GM19023 (cell line): Measurements from ENCODE around the gene CDHR2.

Experiments used
- ATAC-seq: cut with Tn5 transposase; IDR thresholded peaks from one replicate; pipeline ENCODE4 v1.9.1; 2021; ENCODE audit warnings: mild to moderate bottlenecking, moderate library complexity; ENCODE audit not compliant: unreplicated experiment

The CDHR2 gene, protein sequence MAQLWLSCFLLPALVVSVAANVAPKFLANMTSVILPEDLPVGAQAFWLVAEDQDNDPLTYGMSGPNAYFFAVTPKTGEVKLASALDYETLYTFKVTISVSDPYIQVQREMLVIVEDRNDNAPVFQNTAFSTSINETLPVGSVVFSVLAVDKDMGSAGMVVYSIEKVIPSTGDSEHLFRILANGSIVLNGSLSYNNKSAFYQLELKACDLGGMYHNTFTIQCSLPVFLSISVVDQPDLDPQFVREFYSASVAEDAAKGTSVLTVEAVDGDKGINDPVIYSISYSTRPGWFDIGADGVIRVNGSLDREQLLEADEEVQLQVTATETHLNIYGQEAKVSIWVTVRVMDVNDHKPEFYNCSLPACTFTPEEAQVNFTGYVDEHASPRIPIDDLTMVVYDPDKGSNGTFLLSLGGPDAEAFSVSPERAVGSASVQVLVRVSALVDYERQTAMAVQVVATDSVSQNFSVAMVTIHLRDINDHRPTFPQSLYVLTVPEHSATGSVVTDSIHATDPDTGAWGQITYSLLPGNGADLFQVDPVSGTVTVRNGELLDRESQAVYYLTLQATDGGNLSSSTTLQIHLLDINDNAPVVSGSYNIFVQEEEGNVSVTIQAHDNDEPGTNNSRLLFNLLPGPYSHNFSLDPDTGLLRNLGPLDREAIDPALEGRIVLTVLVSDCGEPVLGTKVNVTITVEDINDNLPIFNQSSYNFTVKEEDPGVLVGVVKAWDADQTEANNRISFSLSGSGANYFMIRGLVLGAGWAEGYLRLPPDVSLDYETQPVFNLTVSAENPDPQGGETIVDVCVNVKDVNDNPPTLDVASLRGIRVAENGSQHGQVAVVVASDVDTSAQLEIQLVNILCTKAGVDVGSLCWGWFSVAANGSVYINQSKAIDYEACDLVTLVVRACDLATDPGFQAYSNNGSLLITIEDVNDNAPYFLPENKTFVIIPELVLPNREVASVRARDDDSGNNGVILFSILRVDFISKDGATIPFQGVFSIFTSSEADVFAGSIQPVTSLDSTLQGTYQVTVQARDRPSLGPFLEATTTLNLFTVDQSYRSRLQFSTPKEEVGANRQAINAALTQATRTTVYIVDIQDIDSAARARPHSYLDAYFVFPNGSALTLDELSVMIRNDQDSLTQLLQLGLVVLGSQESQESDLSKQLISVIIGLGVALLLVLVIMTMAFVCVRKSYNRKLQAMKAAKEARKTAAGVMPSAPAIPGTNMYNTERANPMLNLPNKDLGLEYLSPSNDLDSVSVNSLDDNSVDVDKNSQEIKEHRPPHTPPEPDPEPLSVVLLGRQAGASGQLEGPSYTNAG (N-terminal part only)

DNA sequence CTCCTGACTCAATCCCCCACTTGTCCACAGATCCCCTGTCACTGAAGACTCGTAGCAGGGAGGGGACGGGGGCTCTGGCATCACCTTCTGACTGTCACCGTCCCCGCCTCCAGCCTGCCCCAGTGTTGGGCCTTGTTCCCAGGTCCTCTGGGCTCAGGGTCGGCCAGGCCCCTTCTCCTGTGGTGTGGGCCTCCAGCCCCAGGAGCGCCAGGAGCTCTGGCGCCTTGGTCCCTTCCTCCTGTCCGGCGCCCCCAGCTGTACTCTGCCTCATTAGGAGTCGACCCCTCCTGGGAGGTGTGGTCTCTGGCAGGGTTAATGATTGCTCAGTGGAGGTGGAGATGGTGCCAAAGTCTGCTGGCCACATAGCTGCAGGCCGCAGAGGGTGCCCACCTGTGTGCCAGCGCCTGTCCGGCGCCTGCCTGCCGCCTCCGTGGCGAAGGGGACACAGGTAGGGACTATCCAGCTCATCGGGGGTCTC is at the start of gene CDHR2:
Gene CDHR2 (plus strand): TSS at position 376 of the 478 bp plus-strand sequence. CDS start 16,011 bp downstream, outside the sequence.
- no peak for ATAC-seq

DNA sequence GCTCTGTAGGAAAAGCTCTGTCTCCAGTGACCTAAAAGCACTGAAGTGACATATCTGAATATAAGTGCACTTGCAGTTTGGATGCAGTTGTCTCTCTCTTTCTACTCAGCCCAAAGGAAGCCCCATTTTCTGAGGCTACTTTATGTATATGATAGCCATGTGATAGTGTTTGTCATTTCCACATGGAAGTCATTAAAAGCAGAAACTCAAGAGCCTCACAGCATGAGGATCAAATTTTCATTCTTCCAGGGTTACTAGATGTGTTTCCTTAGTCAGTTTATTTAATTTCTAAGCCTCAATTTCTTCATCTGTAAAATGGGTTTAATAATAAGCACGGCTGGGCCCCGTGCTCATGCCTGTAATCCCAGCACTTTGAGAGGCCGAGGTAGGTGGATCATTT is 48.6 kb upstream of the CDHR2 start:
- no peak for ATAC-seq

DNA sequence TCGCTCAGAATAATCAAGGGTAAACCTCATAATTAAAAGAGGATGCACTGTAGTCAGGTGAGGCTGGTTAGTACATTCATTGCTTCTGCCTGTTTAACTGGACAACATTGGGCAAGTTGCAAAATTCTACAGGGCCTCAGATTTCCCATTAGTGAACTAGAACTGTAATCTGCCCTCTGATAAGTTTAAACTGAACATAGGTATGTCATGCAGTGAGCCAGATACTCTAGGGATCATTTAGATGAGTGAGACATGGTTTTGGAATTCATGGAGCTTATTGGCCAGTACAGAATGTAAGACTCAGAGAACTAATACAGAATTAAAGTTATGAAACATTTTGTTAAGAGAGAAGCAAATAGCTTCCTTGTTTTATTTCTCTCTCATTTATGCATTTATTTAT is 47.8 kb upstream of the CDHR2 start:
- ATAC-seq: no peak

DNA sequence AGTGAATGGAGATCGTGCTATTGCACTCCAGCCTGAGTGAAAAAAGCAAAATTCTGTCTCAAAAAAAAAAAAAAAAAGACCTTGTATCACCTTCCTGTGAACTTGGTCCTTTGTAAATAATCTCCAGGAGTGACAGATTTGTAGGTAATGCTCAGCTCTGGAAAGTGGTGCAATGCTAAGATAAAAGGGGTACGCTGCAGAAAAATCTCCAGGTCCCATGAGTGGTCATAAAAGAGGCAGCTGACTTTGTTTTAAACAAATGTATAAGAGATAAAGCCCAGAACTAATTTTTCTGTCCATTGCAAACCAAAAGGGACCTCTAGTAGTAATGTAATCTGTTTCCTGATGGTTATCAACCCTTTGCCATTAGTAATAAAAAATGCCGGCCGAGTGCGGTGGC is 45.6 kb upstream of the CDHR2 start:
- no peak for ATAC-seq

DNA sequence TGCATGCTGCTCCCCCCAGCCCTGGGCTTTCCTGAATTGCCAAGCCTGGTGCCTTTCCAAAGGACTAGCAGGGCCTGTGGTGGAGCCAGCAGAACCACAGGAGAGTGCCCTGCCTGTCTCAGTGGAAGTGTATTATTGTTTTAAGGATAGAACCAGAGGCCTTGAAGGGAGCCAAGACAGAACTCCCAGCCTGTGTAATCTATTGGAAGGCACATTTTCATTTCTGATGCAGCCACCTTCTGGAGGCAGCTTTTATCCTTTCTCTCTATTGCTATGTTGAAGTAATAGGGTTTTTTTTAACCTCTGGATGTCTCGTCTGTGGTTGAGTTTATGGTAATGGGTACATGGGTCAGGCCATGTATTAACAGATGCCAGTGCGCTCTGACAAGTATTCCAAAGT is 41.2 kb upstream of the CDHR2 start:
- no peak for ATAC-seq

DNA sequence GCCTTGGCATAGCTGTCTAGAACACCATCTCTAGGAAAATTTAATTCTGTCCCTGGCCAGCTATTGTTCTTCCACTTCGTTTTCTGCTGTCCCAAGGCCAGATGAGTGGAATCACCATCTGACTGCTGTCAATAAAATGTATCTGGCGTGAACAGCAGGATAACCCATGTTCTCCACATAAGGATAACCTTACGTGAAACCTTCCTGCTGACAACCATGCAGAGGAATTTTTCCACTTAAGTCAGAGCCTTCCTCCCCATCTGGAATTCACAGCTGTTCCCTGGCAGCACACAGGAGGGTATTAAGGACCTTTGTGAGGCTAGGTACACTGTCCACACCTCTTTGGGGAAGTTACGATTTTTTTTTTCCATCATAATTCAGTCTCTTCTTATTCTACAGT is 40.5 kb upstream of the CDHR2 start:
- ATAC-seq: no peak

DNA sequence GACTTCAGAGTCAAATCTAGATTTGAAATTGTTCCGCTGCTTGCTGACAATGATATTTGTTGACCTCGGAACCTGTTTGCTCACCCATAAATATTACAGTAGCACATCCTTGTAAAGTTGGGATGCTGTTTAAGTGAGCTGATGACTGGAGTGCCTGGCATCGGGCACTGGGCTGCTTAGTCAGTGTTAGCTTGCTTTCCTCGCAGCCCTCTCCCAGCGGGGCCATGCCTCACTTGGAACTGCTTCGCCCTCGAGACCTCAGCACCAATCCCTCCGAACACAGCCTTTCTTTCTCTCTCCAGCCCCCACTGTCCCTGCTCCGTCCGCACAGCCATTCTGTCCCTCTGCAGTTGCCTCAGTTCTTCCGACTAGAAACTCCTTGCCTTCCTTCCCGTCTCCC is 35.4 kb upstream of the CDHR2 start:
- ATAC-seq: no peak

DNA sequence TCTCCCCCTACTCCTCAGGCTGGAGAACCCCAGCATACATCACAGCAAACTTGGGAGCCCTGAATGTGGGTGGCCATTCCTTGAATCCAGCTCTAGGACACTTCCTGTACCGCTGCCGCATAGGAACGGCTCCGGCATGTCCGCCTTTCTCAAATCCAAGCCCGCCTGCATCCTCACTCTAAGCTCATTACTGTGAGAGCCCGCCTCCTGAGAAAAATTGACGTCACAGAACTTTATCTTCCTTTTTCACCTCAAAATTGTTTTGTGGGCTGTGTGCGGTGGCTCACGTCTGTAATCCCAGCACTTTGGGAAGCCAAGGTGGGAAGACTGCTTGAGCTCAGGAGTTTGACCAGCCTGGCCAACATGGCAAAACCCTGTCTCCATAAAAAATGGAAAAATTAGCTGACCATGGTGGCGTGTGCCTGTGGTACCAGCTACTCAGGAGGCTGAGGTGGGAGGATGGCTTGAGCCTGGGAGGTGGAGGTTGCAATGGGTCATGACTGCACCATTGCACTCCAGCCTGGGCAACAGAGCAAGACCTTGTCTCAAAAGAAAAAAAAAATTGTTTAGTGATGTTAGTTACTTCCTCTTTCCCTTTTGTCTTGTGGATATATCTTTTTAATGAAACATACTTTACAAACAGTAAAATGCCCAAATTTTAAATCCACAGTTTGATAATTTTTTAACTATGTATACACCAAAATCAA is 34.7 kb upstream of the CDHR2 start:
- no peak for ATAC-seq

DNA sequence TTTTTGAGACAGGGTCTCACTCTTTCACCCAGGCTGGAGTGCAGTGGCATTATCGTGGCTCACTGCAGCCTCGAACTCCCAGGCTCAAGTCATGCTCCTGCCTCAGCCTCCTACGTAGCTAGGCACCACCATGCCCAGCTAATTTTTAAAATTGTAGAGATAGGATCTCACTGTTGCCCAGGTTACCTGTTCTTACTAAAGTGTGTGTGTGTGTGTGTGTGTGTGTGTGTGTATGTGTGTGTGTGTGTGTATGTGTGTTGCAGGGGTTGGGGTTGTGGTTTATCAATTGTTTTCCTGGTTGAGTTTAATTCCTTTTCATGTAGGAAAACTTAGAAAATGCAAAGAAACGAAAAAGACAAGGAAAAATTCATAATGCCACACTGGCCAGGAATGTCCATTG is 33.7 kb upstream of the CDHR2 start:
- no peak for ATAC-seq

DNA sequence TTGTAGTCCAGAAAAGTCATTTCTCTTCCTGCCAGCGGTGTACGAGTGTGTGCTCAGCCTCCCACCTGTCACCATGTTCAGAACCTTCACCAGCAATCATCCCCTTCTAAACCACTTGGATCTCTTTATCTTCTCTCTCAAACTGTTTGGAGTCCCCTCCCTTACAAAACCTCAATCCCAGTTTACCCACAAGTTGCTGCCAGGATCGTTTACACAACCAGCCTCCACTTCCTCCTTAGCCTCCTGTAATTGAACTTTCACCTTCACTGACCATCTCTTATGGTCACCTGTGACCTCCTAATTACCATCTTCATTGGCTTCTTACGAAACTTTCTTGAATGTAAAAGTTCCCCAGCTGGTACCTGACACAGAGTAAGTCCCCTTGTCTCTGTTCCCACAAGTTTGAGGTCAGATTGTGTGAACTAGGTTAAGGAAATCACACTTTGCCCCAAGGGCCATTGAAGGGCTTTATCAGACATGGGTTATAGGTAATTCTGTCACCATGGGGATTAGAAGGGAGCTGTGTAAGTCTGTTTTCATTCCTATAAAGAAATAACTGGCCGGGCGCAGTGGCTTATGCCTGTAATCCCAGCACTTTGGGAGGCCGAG is 32.0 kb upstream of the CDHR2 start:
- no peak for ATAC-seq

DNA sequence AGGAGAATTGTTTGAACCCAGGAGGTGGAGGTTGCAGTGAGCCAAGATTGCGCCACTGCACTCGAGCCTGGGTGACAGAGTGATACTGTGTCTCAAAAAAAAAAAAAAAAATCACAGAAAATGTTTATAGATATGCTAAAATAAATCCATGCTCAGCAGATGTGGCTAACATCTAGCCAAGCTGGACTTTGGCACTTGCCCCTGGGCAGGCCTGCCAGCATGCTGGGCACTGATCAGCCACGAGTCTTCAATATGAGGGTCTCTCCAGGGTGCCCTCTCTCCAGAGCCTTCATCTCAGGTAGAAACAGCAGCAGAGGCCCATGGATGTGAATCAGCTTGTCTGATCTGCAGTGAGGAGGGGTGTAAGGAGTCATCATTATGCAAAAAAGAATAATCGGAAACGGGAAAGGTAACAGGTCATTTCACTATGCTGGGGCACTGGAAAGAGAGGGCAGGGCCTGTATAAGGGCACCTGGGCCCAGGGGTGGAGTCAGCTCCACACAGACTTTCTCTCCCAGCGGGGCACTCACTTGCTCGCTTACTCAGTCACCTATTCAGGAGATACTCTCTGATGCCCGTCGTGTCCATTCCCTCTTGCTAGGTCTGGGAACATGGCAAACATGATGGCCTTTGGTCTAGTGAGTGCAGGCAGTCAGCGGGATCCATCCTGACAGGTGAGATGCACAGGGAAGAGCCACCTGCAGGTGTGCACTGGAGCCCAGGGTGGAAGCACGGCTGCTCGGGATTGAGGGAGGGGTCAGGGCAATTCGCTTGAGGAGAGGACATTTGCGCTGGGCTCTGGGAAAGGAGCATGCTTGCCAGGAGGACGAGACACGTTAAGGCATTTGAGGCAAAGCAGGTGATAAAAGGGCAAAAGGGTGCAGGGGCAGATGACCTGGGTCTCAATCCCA is 29.1 kb upstream of the CDHR2 start:
- no peak for ATAC-seq

DNA sequence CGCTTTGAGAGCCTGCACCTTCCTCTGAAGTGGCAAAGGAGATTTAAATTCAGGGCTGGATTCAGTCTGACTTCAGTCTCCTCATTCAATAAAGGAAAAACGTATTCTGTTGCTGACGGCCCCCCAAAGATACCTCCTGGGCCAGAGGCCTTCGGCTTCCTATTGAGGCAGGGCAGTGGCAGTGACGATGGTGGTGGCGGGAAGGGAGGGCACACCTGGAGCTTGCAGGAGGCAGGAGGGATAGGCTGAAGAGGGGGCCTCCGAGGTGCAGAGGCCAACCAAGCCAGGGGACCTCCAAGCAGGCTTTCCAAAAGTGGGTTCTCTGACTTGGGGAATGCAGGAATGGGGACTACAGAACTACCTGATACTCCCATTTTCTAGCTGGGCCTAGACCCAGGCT is 27.9 kb upstream of the CDHR2 start:
- no peak for ATAC-seq

DNA sequence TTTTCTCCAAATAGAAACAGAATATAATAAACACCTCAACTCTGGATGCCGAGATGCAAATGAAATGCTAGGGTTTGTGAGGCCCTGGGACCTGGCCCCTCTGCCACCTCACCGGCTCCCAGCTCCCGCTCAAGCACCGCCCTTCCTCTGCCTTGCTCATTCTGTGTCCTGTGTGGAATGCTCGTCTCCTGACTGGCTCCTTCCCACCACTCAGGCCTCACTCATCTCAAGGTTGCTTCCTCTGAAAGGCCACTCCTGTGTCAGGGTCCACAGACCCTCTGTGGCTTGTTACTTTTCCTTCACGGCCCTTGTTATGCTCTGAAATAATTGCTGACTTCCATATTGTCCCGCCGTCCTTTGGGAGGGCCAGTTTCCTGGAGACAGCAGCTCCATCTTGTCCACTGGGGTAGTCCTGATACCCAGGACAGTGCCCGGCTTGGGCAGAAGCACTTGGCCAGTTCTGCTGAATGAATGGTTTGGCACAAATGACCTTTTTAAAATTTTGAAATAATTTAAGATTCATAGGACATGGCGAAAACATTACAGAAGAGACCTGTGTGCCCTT is 27.4 kb upstream of the CDHR2 start:
- ATAC-seq: no peak

DNA sequence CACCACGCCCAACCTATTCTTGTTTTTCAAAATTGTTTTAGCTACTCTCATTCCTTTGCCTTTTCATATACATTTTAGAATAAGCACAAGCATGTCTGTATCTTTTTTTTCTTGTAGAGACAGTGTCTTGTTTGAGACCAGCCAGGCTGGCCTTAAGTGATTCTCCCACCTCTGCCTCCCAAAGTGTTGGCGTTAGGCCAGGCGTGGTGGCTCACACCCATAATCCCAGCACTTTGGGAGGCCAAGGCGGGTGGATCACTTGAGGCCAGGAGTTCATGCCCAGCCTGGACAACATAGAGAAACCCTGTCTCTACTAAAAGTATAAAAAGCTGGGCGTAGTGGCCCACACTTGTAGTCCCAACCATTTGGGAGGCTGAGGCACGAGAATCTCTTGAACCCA is 25.0 kb upstream of the CDHR2 start:
- ATAC-seq: no peak

DNA sequence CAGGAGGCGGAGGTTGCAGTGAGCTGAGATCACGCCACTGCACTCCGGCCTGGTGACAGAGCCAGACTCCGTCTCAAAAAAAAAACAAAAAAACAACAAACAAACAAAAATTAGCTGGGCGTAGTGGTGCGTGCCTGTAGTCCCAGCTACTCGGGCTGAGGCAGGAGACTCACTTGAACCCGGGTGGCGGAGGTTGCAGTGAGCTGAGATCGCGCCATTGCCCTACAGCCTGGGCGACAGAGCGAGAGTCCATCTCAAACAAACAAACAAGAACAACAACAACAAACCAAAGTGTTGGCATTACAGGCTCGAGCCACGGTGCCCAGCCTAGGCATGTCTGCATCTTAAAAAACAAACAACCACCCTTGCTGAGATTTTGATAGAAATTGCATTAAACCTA is 24.2 kb upstream of the CDHR2 start:
- no peak for ATAC-seq

DNA sequence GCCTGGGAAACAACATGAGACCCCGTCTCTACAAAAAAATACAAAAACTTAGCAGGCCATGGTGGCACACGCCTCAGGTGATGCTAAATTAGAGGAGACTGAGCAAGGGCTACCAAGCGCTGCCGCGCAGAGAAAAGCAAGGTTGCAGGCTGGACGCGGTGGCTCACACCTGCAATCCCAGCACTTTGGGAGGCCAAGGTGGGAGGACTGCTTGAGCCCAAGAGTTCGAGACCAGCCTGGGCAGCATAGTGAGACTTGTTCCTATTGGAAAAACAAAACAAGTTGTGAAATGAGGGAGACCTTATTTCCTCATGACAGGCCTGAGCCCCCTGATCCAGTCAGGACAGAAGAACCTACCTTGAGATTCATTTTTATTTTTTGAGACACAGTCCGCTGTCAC is 23.5 kb upstream of the CDHR2 start:
- no peak for ATAC-seq

DNA sequence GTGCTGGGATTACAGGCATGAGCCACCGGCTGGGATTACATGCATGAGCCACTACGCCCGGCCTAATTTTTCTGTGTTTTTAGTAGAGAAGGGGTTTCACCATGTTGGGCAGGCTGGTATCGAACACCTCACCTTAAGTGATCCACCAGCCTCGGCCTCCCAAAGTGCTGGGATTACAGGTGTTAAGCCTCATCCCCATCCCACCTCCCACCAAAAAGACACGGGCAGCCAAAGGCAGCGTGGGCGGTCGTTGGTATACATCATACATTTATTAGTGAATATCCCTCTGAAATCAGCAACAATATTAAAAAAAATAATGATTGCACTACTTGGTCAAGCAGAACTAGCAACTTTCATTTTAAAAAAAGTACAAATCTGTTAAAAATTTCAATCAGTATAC is 22.7 kb upstream of the CDHR2 start:
- no peak for ATAC-seq
